DMS 273 treated with DMSO at 0.1 percent for 48 hours (cell line): ENCODE data around the gene ASTE1.
A peak's percentile ranks its signal among the peaks of the same experiment; 100 is the strongest.
"Not testable (repeated sequence)": the region's sequence is repeated elsewhere in the genome, so short reads cannot be mapped to it uniquely, and the experiment has no call there.

ENCODE experiments used
- DNase-seq: peaks from one replicate; lab custom pipeline; 2025; lab: John Stamatoyannopoulos, UW

The ASTE1 gene

GRCh38 chr3:131026321-131027151, at the start of gene ASTE1, which contains the start of gene NEK11:
TSS of gene ASTE1 (minus strand) at chr3:131026825. CDS start at chr3:131025306, 1,519 bp downstream.
TSS of gene NEK11 (plus strand) at chr3:131026877. CDS start at chr3:131029709, 2,832 bp downstream.
- DNase-seq = peak; percentile 72

- no peak for DNase-seq
These were observed 49.2 kb upstream of the ASTE1 start for GRCh38 chr3:131075632-131076328.

GRCh38 chr3:131072845-131073244, 46.2 kb upstream of the ASTE1 start:
- DNase-seq = no peak

- DNase-seq = no peak
These were observed 45.5 kb upstream of the ASTE1 start for GRCh38 chr3:131072099-131072559.

GRCh38 chr3:131067983-131068382, 41.4 kb upstream of the ASTE1 start:
- no peak for DNase-seq

GRCh38 chr3:131053043-131053859, 26.6 kb upstream of the ASTE1 start:
- DNase-seq = no peak

GRCh38 chr3:131050001-131050400, 23.4 kb upstream of the ASTE1 start:
- DNase-seq = no peak

GRCh38 chr3:131048030-131048429, 21.4 kb upstream of the ASTE1 start:
- no peak for DNase-seq

- DNase-seq = no peak
These were observed 21.0 kb upstream of the ASTE1 start for GRCh38 chr3:131047582-131047981.

GRCh38 chr3:131042271-131042985, 15.8 kb upstream of the ASTE1 start:
- DNase-seq = not testable (repeated sequence)

- DNase-seq = no peak
These were observed 11.7 kb upstream of the ASTE1 start for GRCh38 chr3:131038326-131038725.

GRCh38 chr3:131036986-131037385, 10.4 kb upstream of the ASTE1 start:
- DNase-seq = no peak

- DNase-seq = no peak
These were observed 9.7 kb upstream of the ASTE1 start for GRCh38 chr3:131036200-131036816.

- DNase-seq = peak; percentile 25
These were observed 7.0 kb upstream of the ASTE1 start for GRCh38 chr3:131033480-131034080.

GRCh38 chr3:131031660-131032059, 5.0 kb upstream of the ASTE1 start:
- no peak for DNase-seq

- DNase-seq = no peak
These were observed 2.2 kb upstream of the ASTE1 start for GRCh38 chr3:131028844-131029243.

GRCh38 chr3:131025539-131025938, 1.1 kb downstream of the ASTE1 start:
- DNase-seq = no peak

GRCh38 chr3:131020122-131020693, 6.4 kb downstream of the ASTE1 start:
- no peak for DNase-seq

GRCh38 chr3:131018970-131019369, 7.7 kb downstream of the ASTE1 start:
- no peak for DNase-seq

- no peak for DNase-seq
These were observed 16.9 kb downstream of the ASTE1 start for GRCh38 chr3:131009698-131010097.
